Neural cell (in vitro differentiated cells): ENCODE measurements around the gene SPIB.

ENCODE experiments used
- EP300 ChIP-seq: fragments of 450-650 bp; conservative IDR thresholded peaks from 2 replicates; pipeline ENCODE4 v1.6.1; 2014; ENCODE audit warnings: antibody characterized with exemption, mild to moderate bottlenecking, moderate library complexity; ENCODE audit not compliant: poor library complexity, severe bottlenecking
- EZH2 ChIP-seq: fragments of 200-600, 300-800 bp; shearing (Covaris generic), sonication (generic); IDR thresholded peaks from 2 replicates; pipeline ENCODE4 v1.6.1; 2014; ENCODE audit warnings: antibody characterized with exemption, low read length, borderline replicate concordance, mild to moderate bottlenecking; ENCODE audit not compliant: insufficient read depth, poor library complexity, severe bottlenecking
- POLR2AphosphoS5 ChIP-seq: IDR thresholded peaks from 2 replicates; pipeline ENCODE4 v1.6.1; 2012
- RAD21 ChIP-seq: fragments of 450-650 bp; conservative IDR thresholded peaks from 2 replicates; pipeline ENCODE4 v1.6.1; 2014; ENCODE audit warnings: antibody characterized with exemption, mild to moderate bottlenecking, moderate library complexity
- REST ChIP-seq: IDR thresholded peaks from 2 replicates; pipeline ENCODE4 v1.6.1; 2012; ENCODE audit warnings: borderline replicate concordance
- SMC3 ChIP-seq: fragments of 450-650 bp; conservative IDR thresholded peaks from 2 replicates; pipeline ENCODE4 v1.6.1; 2014; ENCODE audit warnings: antibody characterized with exemption, mild to moderate bottlenecking, moderate library complexity; ENCODE audit not compliant: poor library complexity
- TAF1 ChIP-seq: IDR thresholded peaks from 2 replicates; pipeline ENCODE4 v1.6.1; 2012; ENCODE audit warnings: low read depth
- TF ChIP-seq, protein P1 (sequence below): fragments of 450-650 bp; IDR thresholded peaks from 2 replicates; pipeline ENCODE4 v1.5.1; 2014; ENCODE audit warnings: antibody characterized with exemption, mild to moderate bottlenecking, moderate library complexity; ENCODE audit not compliant: poor library complexity, severe bottlenecking

DNA sequence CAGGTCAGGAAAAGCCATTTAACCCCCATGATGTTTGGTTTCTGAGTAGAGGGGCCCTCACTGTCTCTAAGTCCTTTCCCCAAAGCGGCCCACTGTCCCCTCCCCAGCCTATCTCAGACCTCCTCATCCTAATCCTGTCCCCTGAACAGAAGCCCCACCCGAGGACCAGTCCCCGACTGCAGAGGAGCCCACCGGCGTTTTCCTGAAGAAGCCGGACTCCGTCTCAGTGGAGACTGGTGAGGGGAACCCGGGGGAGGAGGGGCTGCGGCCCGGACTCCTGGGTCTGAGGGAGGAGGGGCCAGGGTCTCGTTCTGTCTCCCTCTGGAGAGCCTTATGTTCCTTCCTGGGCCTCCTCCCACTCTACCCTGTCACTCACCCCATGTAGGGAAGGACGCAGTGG is 16.9 kb downstream of the SPIB start:
- TF ChIP-seq, protein P1, sequence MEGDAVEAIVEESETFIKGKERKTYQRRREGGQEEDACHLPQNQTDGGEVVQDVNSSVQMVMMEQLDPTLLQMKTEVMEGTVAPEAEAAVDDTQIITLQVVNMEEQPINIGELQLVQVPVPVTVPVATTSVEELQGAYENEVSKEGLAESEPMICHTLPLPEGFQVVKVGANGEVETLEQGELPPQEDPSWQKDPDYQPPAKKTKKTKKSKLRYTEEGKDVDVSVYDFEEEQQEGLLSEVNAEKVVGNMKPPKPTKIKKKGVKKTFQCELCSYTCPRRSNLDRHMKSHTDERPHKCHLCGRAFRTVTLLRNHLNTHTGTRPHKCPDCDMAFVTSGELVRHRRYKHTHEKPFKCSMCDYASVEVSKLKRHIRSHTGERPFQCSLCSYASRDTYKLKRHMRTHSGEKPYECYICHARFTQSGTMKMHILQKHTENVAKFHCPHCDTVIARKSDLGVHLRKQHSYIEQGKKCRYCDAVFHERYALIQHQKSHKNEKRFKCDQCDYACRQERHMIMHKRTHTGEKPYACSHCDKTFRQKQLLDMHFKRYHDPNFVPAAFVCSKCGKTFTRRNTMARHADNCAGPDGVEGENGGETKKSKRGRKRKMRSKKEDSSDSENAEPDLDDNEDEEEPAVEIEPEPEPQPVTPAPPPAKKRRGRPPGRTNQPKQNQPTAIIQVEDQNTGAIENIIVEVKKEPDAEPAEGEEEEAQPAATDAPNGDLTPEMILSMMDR = no peak
- TF ChIP-seq POLR2AphosphoS5 (no peak), EZH2 (no peak), REST (no peak), RAD21 (no peak), TAF1 (no peak), EP300 (no peak), SMC3 (no peak)
